Neural cell (in vitro differentiated cells): ENCODE data around the gene FAM98B. TPM values are rescaled to one million over a fixed set of nuclear protein-coding genes. Genes with fewer than 3 reads are reported as not detected.

Experiments used
- H2AFZ ChIP-seq: fragments of 200-600, 300-800 bp; sonication (generic), shearing (Covaris generic); 2 replicates; pipeline ENCODE4 v1.6.0; 2014; ENCODE audit warnings: low read depth, mild to moderate bottlenecking, antibody characterized with exemption, low read length, moderate library complexity
- H3F3A ChIP-seq: fragments of 200-600 bp; shearing (Covaris generic); 2 replicates; pipeline ENCODE4 v1.6.1; 2016; ENCODE audit warnings: mild to moderate bottlenecking, moderate library complexity, mixed read lengths, antibody characterized with exemption, low read length; ENCODE audit not compliant: insufficient read depth, poor library complexity, severe bottlenecking
- H3K27ac ChIP-seq: fragments of 200-600, 300-800 bp; sonication (generic), shearing (Covaris generic); 2 replicates; pipeline ENCODE4 v1.5.1; 2014; ENCODE audit warnings: mild to moderate bottlenecking, low read length, moderate library complexity
- H3K27me3 ChIP-seq: fragments of 300-800, 200-600 bp; sonication (generic), shearing (Covaris generic); 2 replicates; pipeline ENCODE4 v1.6.0; 2014; ENCODE audit warnings: mild to moderate bottlenecking, low read depth, low read length, moderate library complexity; ENCODE audit not compliant: insufficient read depth
- H3K36me3 ChIP-seq: fragments of 300-800, 200-600 bp; sonication (generic), shearing (Covaris generic); 2 replicates; pipeline ENCODE4 v1.5.1; 2014; ENCODE audit warnings: mild to moderate bottlenecking, antibody characterized with exemption, low read length, moderate library complexity; ENCODE audit not compliant: insufficient read depth
- H3K4me2 ChIP-seq: fragments of 300-800, 200-600 bp; sonication (generic), shearing (Covaris generic); 2 replicates; pipeline ENCODE4 v1.6.0; 2014; ENCODE audit warnings: mild to moderate bottlenecking, low read length
- H3K4me3 ChIP-seq: fragments of 300-800, 200-600 bp; sonication (generic), shearing (Covaris generic); 2 replicates; pipeline ENCODE4 v1.5.1; 2014; ENCODE audit warnings: mild to moderate bottlenecking, low read length, moderate library complexity
- H3K79me2 ChIP-seq: fragments of 200-600 bp; shearing (Covaris generic); replicated peaks from 2 replicates; pipeline ENCODE4 v1.6.0; 2014; ENCODE audit warnings: mild to moderate bottlenecking, low read length, moderate library complexity; ENCODE audit not compliant: insufficient read depth
- H3K9ac ChIP-seq: fragments of 300-800, 200-600 bp; sonication (generic), shearing (Covaris generic); 2 replicates; pipeline ENCODE4 v1.6.1; 2016; ENCODE audit warnings: mild to moderate bottlenecking, low read length, mixed read lengths
- H3K9me2 ChIP-seq: fragments of 200-600 bp; shearing (Covaris generic); 2 replicates; pipeline ENCODE4 v1.6.1; 2016; ENCODE audit warnings: mild to moderate bottlenecking, low read length, mixed read lengths; ENCODE audit not compliant: insufficient read depth
- H3K9me3 ChIP-seq: fragments of 200-600, 300-800 bp; sonication (generic), shearing (Covaris generic); 2 replicates; pipeline ENCODE4 v1.6.1; 2016; ENCODE audit warnings: mild to moderate bottlenecking, mixed run types, low read length, moderate library complexity, mixed read lengths
- H4K20me1 ChIP-seq: fragments of 200-600 bp; shearing (Covaris generic); 2 replicates; pipeline ENCODE4 v1.6.1; 2016; ENCODE audit warnings: mild to moderate bottlenecking, mixed run types; ENCODE audit not compliant: insufficient read depth
- EP300 ChIP-seq: fragments of 450-650 bp; conservative IDR thresholded peaks from 2 replicates; pipeline ENCODE4 v1.6.1; 2014; ENCODE audit warnings: antibody characterized with exemption, mild to moderate bottlenecking, moderate library complexity; ENCODE audit not compliant: poor library complexity, severe bottlenecking
- EZH2 ChIP-seq: fragments of 200-600, 300-800 bp; shearing (Covaris generic), sonication (generic); IDR thresholded peaks from 2 replicates; pipeline ENCODE4 v1.6.1; 2014; ENCODE audit warnings: antibody characterized with exemption, low read length, borderline replicate concordance, mild to moderate bottlenecking; ENCODE audit not compliant: insufficient read depth, poor library complexity, severe bottlenecking
- MXI1 ChIP-seq: fragments of 450-650 bp; conservative IDR thresholded peaks from 2 replicates; pipeline ENCODE4 v1.6.1; 2014; ENCODE audit warnings: antibody characterized with exemption, mild to moderate bottlenecking; ENCODE audit not compliant: poor library complexity, severe bottlenecking
- POLR2AphosphoS5 ChIP-seq: IDR thresholded peaks from 2 replicates; pipeline ENCODE4 v1.6.1; 2012
- RAD21 ChIP-seq: fragments of 450-650 bp; conservative IDR thresholded peaks from 2 replicates; pipeline ENCODE4 v1.6.1; 2014; ENCODE audit warnings: antibody characterized with exemption, mild to moderate bottlenecking, moderate library complexity
- REST ChIP-seq: IDR thresholded peaks from 2 replicates; pipeline ENCODE4 v1.6.1; 2012; ENCODE audit warnings: borderline replicate concordance
- SMC3 ChIP-seq: fragments of 450-650 bp; conservative IDR thresholded peaks from 2 replicates; pipeline ENCODE4 v1.6.1; 2014; ENCODE audit warnings: antibody characterized with exemption, mild to moderate bottlenecking, moderate library complexity; ENCODE audit not compliant: poor library complexity
- TAF1 ChIP-seq: IDR thresholded peaks from 2 replicates; pipeline ENCODE4 v1.6.1; 2012; ENCODE audit warnings: low read depth
- polyA minus RNA-seq: library from RNA; depleted of rRNA, polyadenylated mRNA; stranded (reverse); fragments of >200 nt; gene quantifications from 2 replicates; pipeline ENCODE4 v1.2.3, GENCODE V29; 2014
- polyA plus RNA-seq: library from polyadenylated mRNA; depleted of rRNA; stranded (reverse); fragments of >200 nt; gene quantifications from 2 replicates; pipeline ENCODE4 v1.2.3, GENCODE V29; 2014
- TF ChIP-seq, protein P1 (sequence below): fragments of 450-650 bp; IDR thresholded peaks from 2 replicates; pipeline ENCODE4 v1.5.1; 2014; ENCODE audit warnings: antibody characterized with exemption, mild to moderate bottlenecking, moderate library complexity; ENCODE audit not compliant: poor library complexity, severe bottlenecking

The FAM98B gene
- 8.9 and 12.7 TPM in 2 replicates for polyA plus RNA-seq
- 20.7 and 35.8 TPM in 2 replicates for polyA minus RNA-seq

DNA sequence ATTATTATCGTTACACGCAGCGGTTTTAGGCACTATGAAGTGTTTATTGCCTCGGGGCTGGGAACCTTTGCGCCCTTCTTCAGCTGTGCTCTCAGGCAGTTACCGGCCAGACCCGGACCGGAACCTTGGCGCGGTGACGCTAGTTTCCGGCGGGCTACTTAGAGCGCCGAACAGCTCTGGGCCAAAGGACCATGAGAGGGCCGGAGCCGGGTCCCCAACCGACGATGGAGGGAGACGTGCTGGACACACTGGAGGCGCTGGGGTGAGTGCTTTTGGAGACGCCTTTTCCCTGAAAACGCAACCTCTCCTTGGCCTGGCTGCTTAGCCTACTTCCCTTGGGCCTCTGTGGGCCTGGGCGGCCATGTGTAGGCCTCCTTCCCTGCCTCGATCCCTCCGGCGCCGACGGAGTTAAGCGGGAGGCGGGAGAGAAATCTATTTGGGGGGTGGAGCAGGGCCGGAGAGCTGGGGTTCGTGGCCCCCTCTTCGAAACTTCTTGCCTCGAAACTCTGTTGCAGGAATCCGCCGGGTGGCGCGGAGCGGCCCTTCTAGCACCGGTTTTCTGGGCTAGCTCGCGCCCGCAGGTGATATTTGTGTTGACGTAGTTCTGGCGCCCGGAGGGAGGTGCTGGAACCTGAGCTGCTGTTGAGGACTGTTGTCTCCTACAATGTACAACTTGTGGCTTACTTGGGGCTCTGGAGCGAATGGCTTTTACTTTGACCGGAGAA lies at the start of gene FAM98B:
Gene FAM98B (plus strand): TSS at position 157 of the 725 bp plus-strand sequence. CDS start 35 bp downstream, at position 192.
- H3K4me3 ChIP-seq: peak within 1 kb of the TSS; percentile 90
- H3K9me3 ChIP-seq: no peaks in the 10 kb centered on the region
- TF ChIP-seq EP300 (peak; percentile 48), MXI1 (peak; percentile 86), SMC3 (peak; percentile 54), REST (peak; percentile 75), EZH2 (no peak), TAF1 (peak; percentile 82), POLR2AphosphoS5 (peak; percentile 74), RAD21 (peak; percentile 36)
- TF ChIP-seq, protein P1, sequence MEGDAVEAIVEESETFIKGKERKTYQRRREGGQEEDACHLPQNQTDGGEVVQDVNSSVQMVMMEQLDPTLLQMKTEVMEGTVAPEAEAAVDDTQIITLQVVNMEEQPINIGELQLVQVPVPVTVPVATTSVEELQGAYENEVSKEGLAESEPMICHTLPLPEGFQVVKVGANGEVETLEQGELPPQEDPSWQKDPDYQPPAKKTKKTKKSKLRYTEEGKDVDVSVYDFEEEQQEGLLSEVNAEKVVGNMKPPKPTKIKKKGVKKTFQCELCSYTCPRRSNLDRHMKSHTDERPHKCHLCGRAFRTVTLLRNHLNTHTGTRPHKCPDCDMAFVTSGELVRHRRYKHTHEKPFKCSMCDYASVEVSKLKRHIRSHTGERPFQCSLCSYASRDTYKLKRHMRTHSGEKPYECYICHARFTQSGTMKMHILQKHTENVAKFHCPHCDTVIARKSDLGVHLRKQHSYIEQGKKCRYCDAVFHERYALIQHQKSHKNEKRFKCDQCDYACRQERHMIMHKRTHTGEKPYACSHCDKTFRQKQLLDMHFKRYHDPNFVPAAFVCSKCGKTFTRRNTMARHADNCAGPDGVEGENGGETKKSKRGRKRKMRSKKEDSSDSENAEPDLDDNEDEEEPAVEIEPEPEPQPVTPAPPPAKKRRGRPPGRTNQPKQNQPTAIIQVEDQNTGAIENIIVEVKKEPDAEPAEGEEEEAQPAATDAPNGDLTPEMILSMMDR: peak; percentile 43
- peaks cover 39% of the 10 kb centered on the region for H3K79me2 ChIP-seq
- peak within 1 kb of the TSS; percentile 90 for H3K9ac ChIP-seq
- H3K4me2 ChIP-seq: peak within 1 kb of the TSS; percentile 52
- H2AFZ ChIP-seq: peak within 1 kb of the TSS; percentile 97
- no peaks in the 10 kb centered on the region for H3K27me3 ChIP-seq
- H3K36me3 ChIP-seq: no peaks in the 10 kb centered on the region
- peak within 1 kb of the TSS; percentile 83 for H3K27ac ChIP-seq
- H4K20me1 ChIP-seq: no peaks in the 10 kb centered on the region
- no peaks in the 10 kb centered on the region for H3F3A ChIP-seq
- H3K9me2 ChIP-seq: no peaks in the 10 kb centered on the region

DNA sequence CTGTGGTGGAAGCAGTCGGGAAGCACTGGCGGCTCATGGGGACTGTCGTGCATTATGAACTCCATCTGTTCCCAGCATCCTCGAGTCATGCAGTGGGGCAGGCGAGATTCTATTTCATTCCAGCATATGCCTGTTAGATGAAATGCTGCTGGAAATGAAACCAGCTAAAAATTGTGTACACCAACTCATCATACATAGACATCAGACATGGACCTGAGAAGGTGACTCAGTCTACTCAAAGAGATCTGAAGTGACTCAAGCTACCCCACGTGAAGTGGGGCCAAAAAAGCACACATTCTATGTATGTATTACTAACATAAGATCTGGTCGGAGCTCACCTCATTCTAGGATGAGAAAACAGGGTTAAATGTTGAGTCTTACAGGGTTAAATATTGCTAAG lies 47.5 kb upstream of the FAM98B start:
- H3K9me2 ChIP-seq: no peaks in the 10 kb centered on the region
- TF ChIP-seq EP300: no peak
- TF ChIP-seq POLR2AphosphoS5: no peak
- no peak for TF ChIP-seq MXI1
- no peak for TF ChIP-seq SMC3
- no peak for TF ChIP-seq REST
- no peak for TF ChIP-seq RAD21
- TF ChIP-seq TAF1: no peak
- TF ChIP-seq EZH2: no peak
- TF ChIP-seq, protein P1: no peak
- no peaks in the 10 kb centered on the region for H3K79me2 ChIP-seq
- no peak overlapping the region for H3K9ac ChIP-seq
- H3K4me3 ChIP-seq: no peak overlapping the region
- no peaks in the 10 kb centered on the region for H3K27me3 ChIP-seq
- H2AFZ ChIP-seq: no peak overlapping the region
- no peaks in the 10 kb centered on the region for H3F3A ChIP-seq
- H3K9me3 ChIP-seq: no peaks in the 10 kb centered on the region
- H3K27ac ChIP-seq: no peak overlapping the region
- no peaks in the 10 kb centered on the region for H4K20me1 ChIP-seq
- H3K36me3 ChIP-seq: no peaks in the 10 kb centered on the region
- H3K4me2 ChIP-seq: no peak overlapping the region
